Daoy (cell line): ENCODE measurements around the gene MAD1L1. TPM values are rescaled to one million over a fixed set of nuclear protein-coding genes. Genes with fewer than 3 reads are reported as not detected.
"Not testable (repeated sequence)": the region's sequence is repeated elsewhere in the genome, so short reads cannot be mapped to it uniquely, and the experiment has no call there.

Source experiments
- DNase-seq: peaks from one replicate; pipeline ENCODE4 v3.0.0-alpha.2; 2015; ENCODE audit warnings: low read depth
- total RNA-seq: library from RNA; depleted of rRNA; stranded (reverse); fragments of >200 nt; shearing (Covaris generic); gene quantifications from 2 replicates; pipeline ENCODE4 v1.2.3, GENCODE V29; 2014

The MAD1L1 gene
- total RNA-seq, 1 experiment from 2014 or later: 103 TPM

DNA sequence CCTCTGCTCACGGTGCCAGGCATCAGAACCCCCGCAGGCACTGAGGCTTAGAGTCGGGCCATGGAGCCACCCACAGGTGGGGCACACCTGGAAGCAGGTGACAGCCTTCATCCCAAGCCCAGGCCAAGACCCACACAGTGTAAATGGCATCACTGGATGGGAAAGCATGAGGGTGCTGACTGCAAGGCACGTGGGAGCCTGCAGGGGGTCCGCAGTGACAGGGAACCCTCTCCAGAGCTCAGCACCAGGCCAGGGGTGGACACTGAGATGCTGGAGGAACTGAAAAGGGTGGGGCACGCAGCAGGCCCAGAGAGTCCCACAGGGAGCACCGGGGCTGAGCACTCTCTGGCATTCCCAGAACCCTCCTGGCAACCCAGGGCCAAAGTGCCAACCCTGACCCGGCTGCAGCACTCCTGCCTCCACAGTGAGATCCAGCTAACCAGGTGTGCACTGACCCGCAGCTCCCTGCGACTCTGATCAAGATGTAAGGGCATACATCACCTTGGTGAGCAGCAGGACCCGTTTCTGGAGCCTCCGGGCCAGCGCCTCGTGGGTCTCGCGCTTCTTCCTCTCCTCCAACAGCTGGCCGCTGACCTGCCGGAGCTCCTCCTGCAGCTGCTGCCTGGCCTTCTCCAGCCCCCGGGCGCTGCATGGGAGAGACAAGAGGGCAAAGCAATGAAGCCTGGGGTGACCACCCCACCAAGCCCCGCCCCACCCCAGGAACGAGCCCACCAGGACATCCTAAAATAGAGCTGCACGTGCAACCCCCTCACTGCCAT, 163.9 kb downstream of the MAD1L1 start:
- no peak for DNase-seq

DNA sequence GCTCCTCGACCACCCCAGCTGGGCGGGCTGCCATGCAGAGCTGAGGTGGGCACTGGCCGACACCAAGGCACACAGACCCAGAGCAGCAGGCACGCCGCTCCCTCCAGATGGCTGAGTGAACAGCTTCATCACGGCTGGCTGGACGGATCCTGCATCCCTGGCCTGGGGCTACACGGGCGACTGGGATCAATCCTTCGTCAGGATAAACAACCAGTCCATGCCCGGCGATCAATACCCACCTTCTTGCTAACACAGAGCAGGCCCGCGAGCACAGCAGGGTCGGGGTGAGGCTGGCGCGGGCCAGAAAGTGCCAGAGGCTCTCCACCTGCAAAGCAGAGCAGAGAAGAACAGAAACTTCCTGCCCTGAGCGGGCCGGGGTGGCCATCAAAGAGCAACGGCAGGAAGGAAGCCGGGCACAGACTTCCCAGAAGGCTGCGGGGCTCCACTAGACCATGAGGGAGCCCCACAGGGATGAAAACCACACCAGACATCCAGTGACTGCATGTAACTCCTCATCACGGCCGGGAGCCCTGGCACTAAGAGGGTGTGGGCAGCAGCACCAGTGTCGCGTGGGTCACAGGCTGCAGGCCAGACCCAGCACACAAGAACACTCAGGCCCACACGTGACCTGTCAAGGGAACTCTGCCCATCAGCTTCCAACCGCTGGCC, 166.4 kb downstream of the MAD1L1 start:
- no peak for DNase-seq

DNA sequence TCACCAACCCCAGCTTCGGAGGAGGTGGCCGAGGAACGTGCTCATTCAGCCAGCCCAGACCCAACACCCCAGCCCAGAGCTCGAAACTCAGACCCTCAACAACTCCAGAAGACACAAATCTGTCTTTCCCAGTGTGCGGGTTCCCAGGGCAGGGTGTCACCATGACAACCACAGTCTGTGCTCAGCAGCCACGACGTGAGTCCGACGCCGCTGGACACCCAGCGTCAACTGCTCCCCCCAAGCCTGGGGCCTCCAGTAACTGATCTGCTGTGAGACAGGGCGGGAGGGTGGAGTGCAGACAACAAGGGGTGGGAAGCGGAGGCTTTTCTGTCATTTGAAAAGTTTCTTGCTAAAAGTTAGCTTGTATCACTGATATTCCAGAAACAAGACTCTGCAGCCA, 167.2 kb downstream of the MAD1L1 start:
- no peak for DNase-seq

DNA sequence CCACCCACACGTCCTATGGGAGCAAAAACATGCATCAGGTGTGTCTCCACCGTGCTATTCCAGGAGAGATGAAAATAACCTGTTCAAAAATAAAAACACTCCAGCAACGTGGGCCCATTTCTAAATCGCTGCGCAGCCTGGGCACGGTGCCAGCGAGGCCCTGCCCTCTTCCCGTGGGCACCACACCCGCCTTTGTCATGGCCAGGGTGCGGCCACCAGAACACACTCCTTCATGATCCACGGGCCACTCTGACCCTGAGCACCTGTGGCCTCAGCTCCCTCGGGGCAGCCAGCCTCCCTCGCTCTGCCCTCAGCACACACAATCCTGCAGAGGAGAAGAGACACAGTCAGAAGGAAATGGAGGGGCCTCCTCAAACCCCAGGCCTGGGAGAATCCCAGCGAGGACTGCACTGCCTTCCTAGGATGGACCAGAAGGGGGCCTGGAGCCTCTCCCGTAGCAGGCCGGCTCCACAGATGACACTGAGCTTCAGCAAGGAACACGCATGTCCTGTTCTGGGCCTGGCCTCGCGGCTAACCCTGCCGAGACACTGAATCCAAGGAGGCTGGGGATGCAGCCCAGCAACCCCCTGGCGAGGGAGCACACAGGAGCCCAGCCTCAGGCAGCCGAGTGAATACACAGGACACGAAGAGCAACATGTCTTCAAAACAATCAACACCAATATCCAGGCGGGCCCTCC, 169.0 kb downstream of the MAD1L1 start:
- DNase-seq: no peak

DNA sequence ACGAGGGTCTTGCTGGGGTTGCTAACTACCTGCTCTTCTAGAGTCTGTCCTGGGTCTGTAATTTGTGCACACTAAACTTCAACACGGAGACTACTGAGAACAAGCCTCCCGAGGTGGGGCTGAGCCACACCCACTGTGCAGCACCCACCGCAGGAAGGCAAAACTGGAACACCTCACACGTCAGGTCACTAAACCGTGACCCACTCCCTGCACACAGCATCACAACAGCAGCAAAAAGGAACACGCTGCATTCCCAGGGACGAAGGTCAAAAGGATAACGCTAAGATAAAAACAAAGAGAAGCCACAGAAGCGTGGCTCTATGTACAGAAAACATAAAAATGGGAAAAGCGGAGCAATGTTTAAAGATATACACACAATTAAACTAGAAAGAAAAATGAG, 170.1 kb downstream of the MAD1L1 start:
- DNase-seq: no peak

DNA sequence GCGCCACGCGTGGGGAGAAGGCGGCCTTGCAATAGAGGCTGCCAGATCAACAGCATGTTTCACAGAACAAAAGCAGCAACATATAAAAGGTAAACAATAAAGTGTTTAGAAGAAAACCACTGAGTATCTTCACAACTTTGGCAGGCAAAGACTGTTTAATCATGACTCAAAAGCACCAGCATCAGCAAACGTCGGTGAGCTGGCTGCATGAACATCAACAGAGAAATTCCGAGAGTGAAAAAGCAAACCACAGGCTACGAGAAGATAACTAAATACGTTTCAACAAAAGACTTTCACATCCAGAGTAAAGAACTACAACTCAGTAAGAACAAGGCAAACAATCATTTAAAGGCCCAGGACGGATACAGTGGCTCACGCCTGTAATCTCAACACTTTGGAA, 172.0 kb downstream of the MAD1L1 start:
- no peak for DNase-seq

DNA sequence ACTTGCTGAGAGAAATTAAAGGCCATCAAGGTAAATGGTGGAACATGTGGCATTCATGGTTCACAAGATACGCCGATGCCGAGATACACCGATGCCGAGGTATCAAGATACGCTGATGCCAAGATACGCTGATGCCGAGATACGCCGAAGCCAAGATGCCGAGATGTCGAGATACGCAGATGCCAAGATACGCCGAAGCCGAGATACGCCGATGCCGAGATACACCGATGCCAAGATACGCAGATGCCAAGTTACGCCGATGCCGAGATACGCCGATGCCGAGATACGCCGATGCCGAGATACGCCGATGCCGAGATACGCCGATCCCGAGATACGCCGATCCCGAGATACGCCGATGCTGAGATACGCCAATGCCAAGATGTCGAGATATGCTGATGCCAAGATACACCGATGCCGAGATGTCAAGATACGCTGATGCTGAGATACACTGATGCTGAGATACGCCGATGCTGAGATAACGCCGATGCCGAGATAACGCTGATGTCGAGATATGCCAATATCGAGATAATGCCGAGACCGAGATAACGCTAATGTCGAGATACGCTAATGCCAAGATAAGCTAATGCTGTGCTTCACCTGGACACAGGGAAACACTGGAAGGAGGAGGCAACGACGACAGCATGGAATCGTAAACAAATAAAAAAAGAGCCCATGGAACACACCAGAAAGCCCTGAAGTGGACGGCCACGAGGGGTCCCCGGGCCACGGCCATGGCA, 172.6 kb downstream of the MAD1L1 start:
- DNase-seq: no peak

DNA sequence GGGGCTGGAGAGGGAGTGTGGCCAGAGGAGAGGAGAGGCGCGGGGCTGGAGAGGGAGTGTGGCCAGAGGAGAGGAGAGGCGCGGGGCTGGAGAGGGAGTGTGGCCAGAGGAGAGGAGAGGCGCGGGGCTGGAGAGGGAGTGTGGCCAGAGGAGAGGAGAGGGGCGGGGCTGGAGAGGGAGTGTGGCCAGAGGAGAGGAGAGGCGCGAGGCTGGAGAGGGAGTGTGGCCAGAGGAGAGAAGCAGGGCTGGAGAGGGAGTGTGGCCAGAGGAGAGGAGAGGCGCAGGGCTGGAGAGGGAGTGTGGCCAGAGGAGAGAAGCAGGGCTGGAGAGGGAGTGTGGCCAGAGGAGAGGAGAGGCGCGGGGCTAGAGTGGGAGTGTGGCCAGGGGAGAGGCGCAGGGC, 174.5 kb downstream of the MAD1L1 start:
- not testable (repeated sequence) for DNase-seq

DNA sequence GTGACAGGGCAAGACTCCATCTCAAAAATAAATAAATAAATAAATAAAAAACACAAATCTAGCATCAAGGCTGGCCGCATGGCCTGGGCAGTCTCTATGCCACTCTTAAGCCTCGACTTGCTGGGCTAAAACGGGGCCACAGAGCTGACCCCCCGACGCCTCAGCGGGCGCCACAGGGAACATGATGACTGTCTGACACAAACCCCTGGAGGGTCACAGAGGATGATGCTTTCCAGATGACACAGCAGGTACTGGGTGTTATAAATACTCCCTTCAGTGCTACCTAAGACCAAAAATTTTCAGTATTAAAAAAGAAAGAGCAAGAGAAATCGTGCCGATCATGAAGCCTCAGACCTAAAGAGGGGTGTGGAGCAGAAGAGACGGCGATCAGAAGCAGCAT, 176.8 kb downstream of the MAD1L1 start:
- no peak for DNase-seq

DNA sequence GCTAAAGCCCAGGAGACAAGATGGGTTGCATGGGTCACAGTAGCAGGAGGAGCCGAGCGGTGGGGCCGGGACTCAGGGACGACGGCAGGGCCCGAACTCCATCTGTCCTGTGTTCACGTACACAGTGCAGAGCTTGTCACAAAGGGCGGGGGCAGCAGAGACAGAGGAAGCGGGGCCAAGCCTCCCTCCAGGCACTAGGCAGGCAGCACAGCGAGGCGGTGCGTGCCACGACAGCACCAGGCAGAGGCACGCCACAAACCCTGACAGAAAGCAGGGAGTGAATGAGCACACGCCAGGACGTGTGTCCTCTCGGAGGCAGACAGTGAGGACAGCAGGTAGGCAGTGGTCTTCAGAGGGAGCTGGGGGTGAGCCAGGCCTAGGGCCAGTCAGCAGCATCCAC, 177.8 kb downstream of the MAD1L1 start:
- DNase-seq: no peak

DNA sequence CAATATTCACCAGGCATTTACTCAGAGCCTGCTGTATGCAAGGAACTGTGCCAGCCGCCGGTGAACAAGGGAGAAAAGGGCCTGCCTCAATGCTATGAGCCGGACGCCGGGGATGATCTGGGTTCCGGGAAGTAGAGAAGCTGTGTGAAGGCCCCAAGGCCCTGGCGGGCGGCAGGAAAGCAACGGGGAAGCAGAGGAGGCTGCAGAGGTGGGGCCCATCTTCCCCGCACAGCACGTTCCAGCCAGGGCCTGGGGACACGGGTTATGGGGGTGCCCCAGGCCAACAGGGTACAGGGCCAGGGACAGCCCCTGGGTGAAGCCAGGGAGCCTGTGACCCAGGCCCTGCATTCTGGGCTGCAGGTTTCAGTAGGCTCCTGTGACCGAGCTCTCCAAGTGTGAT, 179.3 kb downstream of the MAD1L1 start:
- DNase-seq: no peak

DNA sequence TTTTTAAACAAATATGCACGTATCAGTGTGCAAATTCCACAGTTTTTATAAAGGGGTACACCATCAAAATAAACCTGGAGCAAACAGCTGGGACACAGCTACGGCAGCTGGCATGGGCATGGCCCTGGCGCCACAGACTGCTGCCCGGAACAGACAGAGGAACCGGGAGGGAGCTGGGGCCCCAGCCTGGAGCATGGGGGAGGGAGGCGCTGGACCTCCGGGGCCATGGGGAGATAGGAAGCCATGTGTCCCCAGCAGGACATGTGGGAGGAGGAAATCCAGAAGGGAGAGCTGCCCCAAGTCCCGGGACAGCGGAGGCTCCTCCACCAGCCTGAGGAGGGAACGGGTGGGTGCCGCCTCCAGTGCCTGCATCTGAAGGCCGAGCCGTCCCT, 180.1 kb downstream of the MAD1L1 start:
- DNase-seq: no peak

DNA sequence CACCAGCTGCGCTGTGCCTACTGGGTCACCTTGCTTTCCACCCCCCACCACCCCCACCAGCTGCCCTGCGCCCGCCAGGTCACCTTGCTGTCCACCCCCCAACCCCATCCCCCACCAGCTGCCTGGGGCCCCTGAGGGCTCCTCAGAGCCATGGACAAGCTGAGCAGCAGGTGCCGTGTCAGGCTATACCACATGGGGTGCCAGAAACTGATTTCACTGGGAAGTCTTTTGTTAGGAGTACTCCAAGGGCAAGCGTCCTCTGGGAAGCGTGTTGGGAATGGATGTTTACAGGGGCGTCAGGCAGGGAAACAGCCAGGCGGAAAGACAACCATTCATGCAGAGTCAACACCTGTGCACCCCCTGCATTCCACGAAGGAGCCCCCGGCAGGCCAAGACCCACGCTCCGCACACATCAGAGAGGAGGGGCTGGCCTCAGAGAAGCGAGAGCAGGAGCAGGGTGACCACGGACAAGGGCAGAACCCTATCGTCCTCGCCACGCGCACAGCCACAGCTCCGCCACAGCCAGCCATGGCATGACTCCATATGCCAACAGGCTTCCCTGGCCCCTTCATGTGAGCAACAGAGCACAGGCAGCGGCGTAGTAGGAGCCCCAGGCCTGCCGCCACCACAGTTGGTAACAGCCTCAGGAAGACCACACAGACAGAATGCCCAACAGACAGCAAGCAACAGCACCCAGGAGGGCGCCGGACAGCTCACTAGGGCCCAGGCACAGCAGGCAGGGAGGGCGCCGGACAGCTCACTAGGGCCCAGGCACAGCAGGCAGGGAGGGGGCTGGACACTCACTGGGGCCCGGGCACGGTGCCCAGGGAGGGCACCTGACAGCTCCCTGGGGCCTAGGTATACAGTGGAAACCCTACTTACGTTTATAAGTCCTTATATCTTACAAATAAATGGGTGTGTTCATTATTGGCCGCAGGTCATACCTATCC, 180.8 kb downstream of the MAD1L1 start:
- no peak for DNase-seq

DNA sequence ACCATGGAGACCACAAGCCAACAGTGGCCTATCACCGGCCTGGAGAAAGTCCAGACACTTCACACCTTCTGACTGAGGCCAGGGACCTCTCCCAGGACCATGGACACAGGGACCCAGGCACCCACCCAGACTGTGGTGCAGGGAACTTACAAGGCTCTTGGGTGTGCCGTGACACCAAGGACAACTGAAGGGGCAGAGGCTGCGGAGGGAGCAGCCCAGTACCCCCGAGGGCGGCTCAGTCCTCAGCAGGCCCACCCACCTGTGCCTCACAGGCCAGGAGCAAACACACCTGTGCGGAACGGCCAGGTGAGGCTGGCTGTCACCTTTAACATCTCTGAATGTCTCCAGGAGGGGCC, 182.3 kb downstream of the MAD1L1 start:
- DNase-seq: no peak

DNA sequence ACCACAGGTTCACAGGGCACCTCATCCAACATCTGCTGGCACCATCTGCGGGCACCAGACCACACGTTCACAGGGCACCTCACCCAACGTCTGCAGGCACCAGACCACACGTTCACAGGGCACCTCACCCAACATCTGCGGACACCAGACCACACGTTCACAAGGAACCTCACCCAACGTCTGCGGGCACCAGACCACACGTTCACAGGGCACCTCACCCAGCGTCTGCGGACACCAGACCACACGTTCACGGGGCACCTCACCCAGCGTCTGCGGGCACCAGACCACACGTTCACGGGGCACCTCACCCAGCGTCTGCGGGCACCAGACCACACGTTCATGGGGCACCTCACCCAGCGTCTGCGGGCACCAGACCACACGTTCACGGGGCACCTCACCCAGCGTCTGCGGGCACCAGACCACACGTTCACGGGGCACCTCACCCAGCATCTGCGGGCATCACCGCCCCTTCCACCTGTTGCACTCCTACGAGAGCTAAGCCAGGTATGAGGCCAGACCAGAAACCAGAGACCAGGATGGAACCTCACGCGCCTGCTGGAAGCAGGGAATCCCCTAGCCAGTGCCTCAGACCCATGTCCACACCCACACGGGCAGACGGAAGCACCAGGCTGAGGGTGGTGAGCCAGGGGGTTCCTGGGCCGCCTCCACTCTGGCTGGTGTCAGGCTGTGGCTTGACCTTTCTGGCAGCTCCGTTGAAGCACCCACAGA, 182.8 kb downstream of the MAD1L1 start:
- no peak for DNase-seq

DNA sequence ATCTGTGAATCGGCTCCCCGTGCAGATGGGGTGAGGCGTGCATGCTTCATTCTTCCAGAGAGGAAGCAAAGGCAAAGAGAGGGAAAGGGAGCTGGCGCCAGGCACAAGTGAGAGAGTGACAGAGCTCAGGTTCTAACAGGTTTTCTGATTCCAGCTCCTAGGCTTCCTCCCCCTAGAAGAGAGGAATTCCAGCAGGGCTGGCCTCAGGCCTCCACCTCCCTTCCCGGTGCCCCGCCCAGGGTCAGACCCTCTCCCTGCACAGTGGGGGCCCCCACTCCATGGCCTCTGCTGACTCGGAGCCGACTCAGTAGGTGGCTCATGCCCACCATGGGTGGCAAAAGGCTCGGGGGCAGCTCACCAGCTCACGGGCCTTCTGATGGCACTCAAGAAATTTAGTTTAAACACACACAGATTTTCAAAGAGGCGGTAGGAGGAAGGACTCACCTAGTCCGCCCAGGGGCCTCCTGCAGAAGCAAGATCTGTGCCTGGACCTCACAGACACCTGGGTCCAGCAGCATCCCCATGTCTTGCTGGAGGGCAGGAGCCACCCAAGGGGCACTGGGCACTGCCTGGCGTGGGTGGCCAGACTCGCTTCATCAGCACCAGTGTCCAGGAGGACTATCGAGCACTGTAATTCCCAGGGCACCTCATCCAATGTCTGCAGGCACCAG, 183.5 kb downstream of the MAD1L1 start:
- no peak for DNase-seq

DNA sequence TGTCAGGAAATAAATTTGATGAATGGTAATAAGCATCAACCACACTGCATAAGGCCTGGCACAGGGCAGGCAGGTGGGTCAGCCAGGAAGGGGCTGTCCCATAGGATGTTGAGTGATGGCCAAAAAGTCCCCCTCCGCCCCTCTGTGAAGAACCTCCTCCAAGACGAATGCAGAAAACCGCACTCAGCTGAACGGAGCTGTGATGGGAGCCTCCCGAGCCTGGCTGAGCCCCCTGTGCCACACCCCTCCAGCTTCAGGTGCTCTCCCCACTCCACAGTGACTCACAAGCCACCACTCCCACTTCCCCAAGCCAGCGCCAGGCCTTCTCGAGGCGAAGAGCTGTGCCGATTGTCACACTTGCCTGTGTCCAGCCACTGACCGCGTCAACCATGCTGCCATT, 184.2 kb downstream of the MAD1L1 start:
- DNase-seq: no peak

DNA sequence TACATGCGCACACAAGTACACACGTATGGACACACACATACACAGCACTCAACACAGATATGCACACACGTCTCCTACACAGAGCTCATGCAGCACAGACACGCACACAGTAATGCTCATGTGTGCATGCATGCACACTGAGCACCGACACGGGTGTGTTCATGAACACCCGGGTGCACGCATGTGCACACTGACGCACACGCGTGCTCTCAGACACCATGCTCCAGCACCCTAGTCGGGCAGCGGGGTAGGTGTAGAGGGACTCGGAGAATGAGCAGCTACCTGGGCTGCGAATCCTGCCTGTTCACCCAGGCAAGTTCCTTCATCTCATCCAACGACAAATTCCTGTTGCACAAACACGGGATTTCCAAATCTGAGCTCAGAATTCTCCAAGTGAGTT, 184.7 kb downstream of the MAD1L1 start:
- no peak for DNase-seq

DNA sequence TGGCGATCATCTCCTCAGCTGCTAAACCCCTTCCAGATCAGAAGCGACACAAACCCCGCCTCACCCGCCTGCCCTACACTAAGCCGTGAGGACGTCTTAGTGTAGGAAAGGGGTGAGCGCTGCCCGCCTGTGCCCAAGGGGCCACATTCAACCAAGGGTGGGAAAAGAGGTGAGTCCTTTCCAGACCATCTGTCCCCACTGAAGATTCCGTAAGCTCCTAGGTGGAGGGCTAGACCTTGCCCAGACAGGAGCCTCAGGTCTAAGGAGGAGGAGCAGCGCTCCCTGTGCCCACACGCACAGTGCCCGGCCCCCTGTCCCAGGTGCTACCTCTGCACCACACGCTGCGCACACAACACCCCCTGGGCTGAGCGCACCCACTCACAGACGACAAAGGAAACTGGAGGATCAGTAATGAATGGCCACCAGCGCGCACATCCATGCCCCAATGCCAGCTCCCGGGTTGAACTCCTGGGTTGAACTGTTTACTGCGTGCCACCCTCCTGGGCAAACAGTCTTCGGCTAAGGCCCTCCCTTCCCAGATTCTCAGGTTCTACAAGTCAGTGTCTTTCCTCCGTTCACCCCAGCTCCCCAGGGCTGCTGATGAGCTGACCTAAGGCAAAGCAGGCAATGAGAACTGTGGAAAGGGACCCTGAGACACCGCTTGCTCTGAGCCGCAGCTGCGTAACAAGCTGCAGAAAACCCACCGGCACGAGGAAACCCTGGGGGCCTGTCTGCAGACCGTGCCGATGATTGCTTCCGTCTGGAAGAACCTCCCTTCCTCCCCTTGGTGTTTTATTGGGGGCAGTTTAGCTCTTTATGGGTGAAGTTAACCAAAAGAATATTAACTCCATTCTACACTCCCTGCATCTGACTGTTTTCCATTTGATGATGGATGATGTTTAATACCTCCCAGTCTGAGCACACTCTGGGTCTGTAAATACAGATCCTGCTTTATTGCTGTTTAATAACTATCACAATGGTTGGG, 185.9 kb downstream of the MAD1L1 start:
- no peak for DNase-seq
